HG03135 (cell line): ENCODE data around the gene NDRG4.
"Not testable (repeated sequence)": the region's sequence is repeated elsewhere in the genome, so short reads cannot be mapped to it uniquely, and the experiment has no call there.

Experiments
- ATAC-seq: cut with Tn5 transposase; IDR thresholded peaks from one replicate; pipeline ENCODE4 v1.9.1; 2021; ENCODE audit warnings: mild to moderate bottlenecking, moderate library complexity; ENCODE audit not compliant: unreplicated experiment

Gene NDRG4

GRCh38 chr16:58464916-58465731 is 34.8 kb upstream of the NDRG4 start:
- no peak for ATAC-seq

DNA sequence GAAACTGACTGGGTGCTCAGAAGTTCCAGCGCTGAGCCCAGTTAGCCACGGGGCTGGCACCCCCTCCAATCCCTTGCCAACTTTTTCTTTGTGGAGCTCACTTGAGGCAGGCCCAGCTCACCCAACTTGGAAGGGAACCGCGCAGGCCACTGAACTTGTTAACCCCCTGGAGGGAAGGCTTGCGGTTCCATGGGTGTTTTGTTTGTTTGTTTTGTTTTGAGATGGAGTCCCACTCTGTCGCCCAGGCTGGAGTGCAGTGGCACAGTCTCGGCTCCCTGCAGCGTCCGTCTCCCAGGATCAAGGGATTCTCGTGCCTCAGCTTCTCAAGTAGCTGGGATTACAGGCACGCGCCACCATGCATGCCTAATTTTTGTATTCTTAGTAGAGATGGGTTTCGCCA is 34.1 kb upstream of the NDRG4 start:
- no peak for ATAC-seq

DNA sequence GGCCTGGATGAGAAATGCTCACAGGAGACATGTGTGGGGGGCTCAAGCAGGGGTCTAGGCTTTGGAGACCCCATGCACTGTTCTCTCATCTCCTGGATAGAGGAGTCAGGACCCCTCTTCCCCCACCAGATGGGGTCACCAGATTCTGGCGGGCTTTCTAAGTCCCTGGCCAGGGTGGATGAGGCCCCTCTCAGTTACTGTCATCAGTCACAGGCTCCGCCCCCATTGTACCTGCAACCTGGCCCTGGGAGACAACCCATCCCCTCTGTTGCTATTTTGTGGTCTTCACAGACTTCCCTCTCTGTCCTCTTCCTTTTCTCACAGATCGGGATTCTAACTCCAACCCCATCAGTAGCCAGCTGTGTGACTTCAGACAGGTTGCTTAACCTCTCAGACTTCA is 33.5 kb upstream of the NDRG4 start:
- ATAC-seq = no peak

DNA sequence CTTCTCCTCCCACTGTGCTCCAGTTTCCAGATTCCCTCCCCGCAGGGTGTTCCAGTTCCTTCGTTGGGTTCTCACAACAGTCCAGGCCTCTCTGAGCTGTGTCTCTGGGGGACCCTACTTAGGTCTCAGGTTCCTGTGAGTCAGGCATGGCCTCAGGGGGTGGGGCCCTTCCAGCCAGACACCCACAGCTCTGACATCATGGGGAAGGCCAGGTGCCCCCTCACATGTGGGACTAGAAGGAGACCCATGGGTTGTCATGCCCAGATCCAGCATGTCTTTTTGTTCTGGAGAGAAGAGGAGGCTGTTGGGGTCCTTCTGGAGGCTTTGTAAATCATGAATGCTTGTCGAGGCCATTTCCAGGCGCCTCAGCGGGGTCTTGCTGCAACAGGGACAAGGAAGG is 32.0 kb upstream of the NDRG4 start:
- no peak for ATAC-seq

- no peak for ATAC-seq
These were observed 28.6 kb upstream of the NDRG4 start for GRCh38 chr16:58471209-58471975.

DNA sequence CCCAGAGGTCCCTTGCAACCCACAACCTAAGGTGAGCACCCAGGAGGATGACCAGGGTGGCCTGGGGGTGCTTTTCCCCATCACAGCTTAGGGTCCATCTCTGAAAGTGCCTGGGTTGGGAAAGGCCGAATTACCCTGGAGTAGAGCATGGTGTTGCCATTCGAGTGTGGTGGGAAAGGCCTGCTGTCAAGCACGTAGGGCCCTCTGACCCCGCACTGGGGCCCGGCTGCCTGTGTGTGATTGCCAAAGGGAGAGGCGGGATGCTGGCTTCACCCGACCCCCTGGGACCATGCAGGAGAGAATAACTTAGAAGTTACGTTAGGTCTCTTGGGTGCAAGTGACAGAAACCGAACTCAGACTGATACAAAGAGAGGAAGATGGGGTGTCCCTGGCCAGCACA is 27.7 kb upstream of the NDRG4 start:
- no peak for ATAC-seq

DNA sequence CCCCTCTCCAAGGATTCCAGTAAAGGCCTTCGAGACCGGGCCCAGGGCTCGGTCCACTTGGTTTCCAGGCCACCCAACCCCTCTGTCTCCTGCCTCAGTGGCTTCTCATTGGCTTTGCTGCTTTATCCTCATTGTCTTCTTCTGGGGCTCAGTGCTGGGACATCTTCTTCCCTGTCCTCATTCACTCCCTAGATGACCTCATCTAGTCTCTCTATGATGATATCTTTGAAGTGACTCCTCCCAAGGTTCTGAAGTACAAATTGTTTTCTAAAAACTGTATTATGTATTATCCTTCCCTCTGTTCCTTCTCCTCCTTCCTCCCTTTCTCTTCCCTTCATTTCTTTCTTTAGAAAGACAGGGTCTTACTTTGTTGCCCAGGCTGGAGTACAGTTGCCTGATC is 27.1 kb upstream of the NDRG4 start:
- ATAC-seq = no peak

DNA sequence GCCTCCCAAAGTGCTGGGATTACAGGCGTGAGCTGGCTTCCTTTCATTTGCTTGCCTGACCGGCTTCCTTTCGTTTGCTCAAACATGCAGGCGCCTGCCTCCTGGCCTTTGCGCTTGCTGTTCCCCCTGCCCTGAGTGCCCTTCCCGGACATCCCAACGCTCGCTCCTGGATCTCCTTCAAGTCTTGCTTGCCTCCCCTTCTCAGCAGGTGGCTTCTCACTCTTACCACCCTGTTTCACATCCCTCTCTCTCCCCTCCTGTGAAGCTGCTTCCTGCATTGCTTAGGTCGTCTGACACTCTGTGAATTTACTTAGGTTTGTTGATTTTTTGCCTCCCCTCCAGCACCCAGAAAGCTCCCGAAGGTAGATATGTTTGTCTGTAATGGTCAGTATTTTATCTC is 25.6 kb upstream of the NDRG4 start:
- ATAC-seq = no peak

DNA sequence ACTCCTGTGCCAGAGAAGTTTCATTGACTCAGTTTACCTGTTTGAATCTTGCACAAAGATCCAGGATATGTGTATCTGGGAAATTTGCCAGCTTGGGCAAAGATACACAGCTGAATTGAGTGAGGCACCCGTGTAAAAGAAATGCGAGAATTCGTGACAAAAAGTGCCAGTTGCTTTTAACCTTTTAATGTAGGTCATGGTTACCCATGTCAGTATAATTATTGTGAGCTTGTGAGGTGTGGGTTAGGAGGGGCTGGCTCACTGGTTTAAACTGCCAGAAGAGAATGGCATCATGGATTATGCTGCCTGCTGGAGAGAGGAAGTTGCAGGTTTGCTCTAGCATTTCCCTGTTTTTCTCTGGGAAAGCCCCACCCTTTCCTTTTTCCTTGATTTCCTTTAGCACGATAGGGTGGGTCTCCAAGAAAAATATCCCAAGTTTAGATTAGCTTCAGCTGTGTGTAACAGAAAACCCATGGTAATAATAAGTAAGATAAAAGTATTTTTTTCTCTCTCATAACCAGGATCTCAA is 24.8 kb upstream of the NDRG4 start:
- ATAC-seq = no peak

GRCh38 chr16:58476791-58477190 is 23.2 kb upstream of the NDRG4 start:
- no peak for ATAC-seq

- no peak for ATAC-seq
These were observed 21.5 kb upstream of the NDRG4 start for GRCh38 chr16:58478427-58478826.

DNA sequence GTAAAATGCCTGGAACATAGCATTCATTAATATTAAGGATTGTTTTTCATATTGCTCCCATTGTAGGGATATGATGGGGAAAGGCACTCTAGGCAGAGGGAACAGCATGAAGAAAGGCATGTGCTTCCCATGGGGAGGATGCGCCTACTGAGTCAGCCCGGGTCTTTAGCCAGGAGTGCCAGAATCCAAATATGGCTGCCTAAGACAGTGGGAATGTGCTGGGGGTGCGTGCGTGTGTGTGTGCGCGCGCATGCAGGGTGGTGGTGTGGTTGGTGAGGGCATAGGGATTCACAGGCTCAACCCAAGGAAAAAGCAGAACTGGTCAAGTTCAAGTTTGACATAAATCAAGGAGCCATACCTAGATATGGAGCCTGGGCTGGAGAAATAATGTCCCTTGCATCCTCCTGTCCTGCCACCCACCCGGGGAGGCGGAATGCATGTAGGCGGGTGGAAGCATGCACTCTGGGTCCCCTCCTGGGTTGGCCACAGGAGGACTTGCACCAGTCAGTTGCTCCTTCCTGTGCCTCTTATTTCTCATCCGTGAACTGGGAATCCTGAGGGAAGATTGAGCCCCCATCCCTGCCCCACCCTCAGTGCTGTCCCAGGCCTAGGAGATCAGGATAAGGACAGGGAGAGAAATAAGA is 18.6 kb upstream of the NDRG4 start:
- ATAC-seq = no peak

DNA sequence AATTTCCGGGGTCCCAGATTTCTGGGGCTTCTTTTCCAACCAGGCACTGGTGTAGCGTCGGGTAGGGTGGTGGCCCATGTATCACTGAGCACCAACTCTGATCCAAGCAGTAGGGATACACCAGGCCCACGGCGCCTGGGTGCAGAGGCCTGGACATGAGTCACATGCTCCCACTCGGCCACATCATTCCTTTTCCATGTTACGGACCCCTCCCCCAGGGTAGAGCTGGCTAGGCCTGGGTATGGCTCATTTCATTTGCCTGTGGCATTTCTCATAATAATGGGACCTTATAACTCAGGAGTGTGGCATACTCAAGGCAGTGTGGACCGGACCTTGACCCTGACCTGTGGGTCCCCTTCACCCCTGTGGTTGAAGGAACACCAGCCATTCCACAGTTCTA is 18.0 kb upstream of the NDRG4 start:
- no peak for ATAC-seq

DNA sequence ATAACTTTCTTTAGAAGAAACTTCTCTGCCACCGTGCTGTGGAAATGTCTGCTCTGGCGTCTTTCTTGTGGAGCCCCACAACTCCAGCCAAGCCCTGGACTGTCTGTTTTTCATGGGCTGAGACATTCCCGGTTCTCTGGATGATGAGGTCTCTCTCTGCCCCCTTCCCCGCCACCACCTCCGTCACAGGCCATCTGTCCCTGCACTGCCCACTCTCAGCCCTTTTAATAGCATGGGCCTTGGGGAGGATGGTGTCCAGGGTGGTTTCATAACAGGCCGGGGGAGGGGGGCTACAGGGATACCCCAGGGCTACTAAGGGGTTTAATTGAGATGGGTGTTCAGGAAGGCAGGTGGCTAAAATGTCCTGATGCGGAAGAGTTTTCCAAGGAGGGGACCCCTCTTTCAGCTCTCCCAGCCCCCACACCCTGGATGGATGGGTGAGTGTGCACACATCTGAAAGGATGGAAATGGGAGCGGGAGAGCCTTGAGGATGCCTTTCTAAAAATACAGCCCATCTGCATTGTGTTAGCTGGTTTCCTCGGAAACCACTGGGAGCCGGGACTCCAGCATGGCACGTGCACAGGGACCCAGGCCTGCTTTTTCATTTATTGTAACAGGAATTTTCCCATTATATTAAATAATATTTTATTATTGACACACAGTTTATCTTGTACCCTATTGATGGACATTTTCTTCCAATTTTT is 14.6 kb upstream of the NDRG4 start:
- no peak for ATAC-seq

DNA sequence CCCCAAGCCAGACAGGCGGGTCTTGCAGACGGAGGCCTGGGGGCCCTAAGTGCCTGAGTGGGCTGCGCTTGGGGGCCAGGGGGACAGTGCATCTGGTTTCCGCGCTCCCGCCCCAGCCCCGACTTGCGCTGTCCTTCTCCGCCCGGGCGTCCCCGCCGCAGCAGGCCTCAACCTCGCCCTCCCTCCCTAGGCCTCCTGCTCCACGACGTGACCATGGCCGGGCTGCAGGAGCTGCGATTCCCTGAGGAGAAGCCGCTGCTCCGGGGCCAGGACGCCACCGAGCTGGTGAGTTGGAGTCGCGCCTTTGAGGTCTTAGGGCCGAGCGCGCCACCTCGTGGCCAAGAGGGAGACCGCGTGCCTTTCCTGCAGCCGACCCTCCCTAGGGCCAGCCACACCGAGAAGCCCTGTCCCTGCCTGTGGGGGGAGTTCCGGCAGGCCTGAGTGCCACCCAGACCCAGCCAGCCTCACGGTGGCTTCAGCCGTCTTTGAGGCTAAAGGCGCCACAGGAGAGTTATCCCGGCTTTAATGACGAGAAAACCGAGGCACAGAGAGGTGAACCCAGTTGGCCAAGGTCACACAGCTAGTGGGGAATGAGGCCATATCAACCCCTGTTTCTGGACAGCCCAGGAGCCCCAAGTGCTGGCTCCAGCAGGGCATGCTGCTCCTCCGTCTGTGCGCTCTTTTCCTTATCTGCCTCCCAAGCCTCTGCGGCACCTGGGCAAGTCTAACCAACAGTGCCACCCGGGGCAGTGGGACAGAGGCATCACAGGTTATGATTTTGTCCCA is 12.2 kb upstream of the NDRG4 start:
- ATAC-seq = no peak

GRCh38 chr16:58488531-58488930 is 11.4 kb upstream of the NDRG4 start:
- no peak for ATAC-seq

GRCh38 chr16:58490065-58490464 is 9.9 kb upstream of the NDRG4 start:
- no peak for ATAC-seq

GRCh38 chr16:58490539-58490938 is 9.4 kb upstream of the NDRG4 start:
- ATAC-seq = not testable (repeated sequence)

GRCh38 chr16:58492066-58492465 is 7.9 kb upstream of the NDRG4 start:
- no peak for ATAC-seq

GRCh38 chr16:58492735-58493134 is 7.2 kb upstream of the NDRG4 start:
- ATAC-seq = no peak
